ENCODE measurements around the gene TMC7. TPM values are rescaled to one million over a fixed set of nuclear protein-coding genes. Genes with fewer than 3 reads are reported as not detected.

TMC7 gene
- total and polyA plus RNA-seq, 2 of the 13 experiments (the other 11 are each of a cell fraction or from before 2014, with no cell fraction given) = 1.2 to 5.1 TPM

DNA sequence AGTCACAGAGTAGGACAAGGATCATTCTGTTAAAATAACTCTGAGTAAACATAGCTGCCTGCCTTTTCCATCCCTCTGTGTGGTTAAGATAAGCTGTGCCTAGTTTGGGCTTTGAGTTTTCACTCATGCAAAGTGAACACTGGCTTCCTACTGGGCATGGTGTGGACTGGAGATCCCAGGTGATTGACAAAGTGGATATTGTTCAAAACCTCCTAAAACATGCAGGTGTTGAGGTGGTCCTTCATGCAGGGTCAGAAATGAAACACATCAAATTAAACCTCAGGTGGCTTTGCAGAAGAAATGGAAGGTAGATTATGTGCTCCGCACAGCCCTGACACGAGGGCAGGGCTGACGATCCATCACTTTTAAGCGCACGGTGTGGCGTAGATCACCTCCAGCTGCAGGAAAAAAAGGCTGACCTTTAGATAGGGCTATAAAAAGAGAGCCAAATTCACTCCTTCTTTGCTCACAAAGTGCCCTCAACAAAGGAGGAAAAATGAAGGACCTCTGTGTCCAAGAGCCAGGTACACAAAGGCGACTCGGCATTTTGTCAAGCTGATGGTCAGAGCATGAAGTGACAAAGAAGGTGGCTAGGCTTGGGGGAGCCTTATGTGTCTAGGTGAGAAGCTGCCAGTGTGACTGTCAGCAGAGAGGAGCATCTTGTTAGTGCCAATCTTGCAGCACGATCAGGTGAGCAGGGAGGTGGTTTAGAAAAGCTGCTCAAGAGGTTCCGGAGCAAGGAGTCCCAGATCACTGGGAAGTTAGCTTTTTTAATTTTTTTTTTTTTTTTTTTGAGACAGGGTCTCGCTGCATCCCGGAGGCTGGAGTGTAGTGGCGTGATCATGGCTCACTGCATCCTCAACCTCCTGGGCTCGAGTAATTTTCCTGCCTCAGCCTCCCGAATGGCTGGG is 110.2 kb downstream of the TMC7 start (continued):
- TF ChIP-seq ZNF33A (CRISPR knock-in tag; IDR thresholded peaks at IDR 0.05; ENCODE audit: borderline replicate concordance) (peak; percentile 77; the same call in 1 of the 2 replicates), MEF2D (CRISPR knock-in tag; IDR thresholded peaks at IDR 0.05) (peak; percentile 79; the same call in 1 of the 2 replicates)

DNA sequence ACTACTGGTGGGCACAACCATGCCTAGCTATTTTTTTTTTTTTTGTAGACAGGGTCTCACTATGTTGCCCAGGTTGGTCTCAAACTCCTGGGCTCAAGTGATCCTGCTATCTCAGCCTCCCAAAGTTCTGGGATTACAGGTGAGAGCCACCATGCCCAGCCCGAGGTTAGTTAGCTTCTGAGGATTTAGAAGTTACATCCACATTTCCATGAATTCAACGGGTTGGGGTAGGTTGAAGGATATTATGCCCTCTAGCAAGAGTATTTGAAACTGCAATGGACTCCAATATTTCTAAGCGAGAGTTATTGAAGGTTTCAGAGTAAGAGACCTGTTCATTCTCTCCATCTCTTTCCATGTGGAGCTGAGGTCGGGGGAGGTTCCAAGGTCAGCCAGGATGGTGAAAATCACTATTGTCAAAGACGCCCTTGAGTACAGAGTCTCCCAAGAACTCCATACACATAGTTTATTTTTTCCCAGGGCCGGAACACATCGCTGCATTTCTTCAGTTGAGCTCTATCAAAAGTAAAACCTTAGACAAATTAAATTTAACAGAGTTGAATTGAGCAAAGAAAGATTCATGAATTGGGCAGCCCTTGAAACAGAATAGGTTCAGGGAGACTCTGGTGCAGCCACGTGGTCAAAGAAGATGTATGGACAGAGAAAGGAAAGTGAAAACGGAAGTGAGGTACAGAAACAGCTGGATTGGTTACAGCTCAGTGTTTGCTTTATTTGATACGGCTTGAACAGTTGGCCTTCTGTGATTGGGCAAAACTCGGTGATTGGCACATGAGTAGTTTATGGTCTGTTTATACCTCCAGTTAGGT is 111.0 kb downstream of the TMC7 start:
- TSS peak; percentile 98 for BruUV-seq (replicated peaks)
- FAIRE-seq (peak; percentile 56), DNase-seq (ENCODE audit: low spot score) (peak; percentile 88), ATAC-seq (peak; percentile 83)
- H3K27ac ChIP-seq (ENCODE audit: extremely low read length, insufficient read depth, low read length) = no peak overlapping the region
- no peaks in the 10 kb centered on the region for H3K79me2 ChIP-seq (ENCODE audit: insufficient read depth, low read length)
- H3K36me3 ChIP-seq (replicated peaks in 1 of 2; ENCODE audit: control insufficient read depth in 1 of 2, insufficient read depth in 2 of 2, low read length in 2 of 2) = no peaks in the 10 kb centered on the region
- H2AFZ ChIP-seq (ENCODE audit: low read length) = peak overlapping the region; percentile 2
- H3K9ac ChIP-seq (ENCODE audit: insufficient read depth, low read depth, low read length) = no peak overlapping the region
- intact Hi-C loops (cut with micrococcal nuclease; ENCODE audit: unreplicated experiment) = no loop called here
- ChIA-PET POLR2A (interaction anchor here (0.6 to 4.9 kb wide), 22 partner anchors 8 to 461 kb away, joined by 3 to 239 read pairs (median 6); partner anchors contain the start of genes ARL6IP1, COQ7, GDE1 and ITPRIPL2), CTCF (ENCODE audit: low intra/inter-chr PET ratio, low total read pairs) (interaction anchor here (1.3 kb wide), 1 partner anchor 8 kb away, joined by 5 read pairs; no protein-coding TSS in a partner anchor)
- H4K20me1 ChIP-seq (ENCODE audit: insufficient read depth, low read length) = no peaks in the 10 kb centered on the region
- H3K27me3 ChIP-seq (ENCODE audit: control insufficient read depth in 1 of 2, insufficient read depth in 2 of 2, low read length in 2 of 2) = no peaks in the 10 kb centered on the region
- 39% methylated on average over 11 of the region's 11 CpGs for WGBS (ENCODE audit: low lambda C conversion rate)
- in situ Hi-C loops (cut with HindIII; ENCODE audit: extremely low pct_ligation_motif_present, low pct_unique_long_range_greater_than_20kb) = no loop called here
- 0 out of 2 replicates have a peak, but pooled peaks cover 4% of the 10 kb centered on the region for H3K9me3 ChIP-seq (ENCODE audit: low read length)
- H3K4me3 ChIP-seq (replicated peaks in 1 of 3; ENCODE audit: insufficient read depth in 1 of 3, low read depth in 2 of 3, low read length in 3 of 3) = peak overlapping the region in 1 of 3 experiments; percentile 3; a peak in 1 of 6 replicates
- H3K4me2 ChIP-seq (ENCODE audit: low read depth, low read length) = peak overlapping the region; percentile 73
- H3K4me1 ChIP-seq (ENCODE audit: insufficient read depth, low read length) = peaks cover 40% of the 10 kb centered on the region
- TF ChIP-seq, protein P1, sequence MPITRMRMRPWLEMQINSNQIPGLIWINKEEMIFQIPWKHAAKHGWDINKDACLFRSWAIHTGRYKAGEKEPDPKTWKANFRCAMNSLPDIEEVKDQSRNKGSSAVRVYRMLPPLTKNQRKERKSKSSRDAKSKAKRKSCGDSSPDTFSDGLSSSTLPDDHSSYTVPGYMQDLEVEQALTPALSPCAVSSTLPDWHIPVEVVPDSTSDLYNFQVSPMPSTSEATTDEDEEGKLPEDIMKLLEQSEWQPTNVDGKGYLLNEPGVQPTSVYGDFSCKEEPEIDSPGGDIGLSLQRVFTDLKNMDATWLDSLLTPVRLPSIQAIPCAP (CRISPR knock-in tag; IDR thresholded peaks at IDR 0.05; ENCODE audit: low read depth) = no peak
- TF ChIP-seq HCFC1 (IDR thresholded peaks at IDR 0.05; ENCODE audit: low read depth, low read length) (no peak), SP4 (CRISPR knock-in tag; IDR thresholded peaks at IDR 0.05) (no peak), ARNT2 (CRISPR knock-in tag; IDR thresholded peaks at IDR 0.05; ENCODE audit: low read depth) (peak; percentile 57; the same call in 1 of the 2 replicates), TBX2 (CRISPR knock-in tag; IDR thresholded peaks at IDR 0.05; ENCODE audit: borderline replicate concordance) (0 out of 2 replicates have a peak, but pooled peaks have one; percentile 17), POLR2G (IDR thresholded peaks at IDR 0.05; ENCODE audit: low read depth, low read length) (peak; percentile 61), KDM5A (IDR thresholded peaks at IDR 0.05; ENCODE audit: borderline replicate concordance, low read length) (no peak), TAF1 (CRISPR knock-in tag; IDR thresholded peaks at IDR 0.05) (peak; percentile 33; the same call in 1 of the 2 replicates), FOXM1 (CRISPR knock-in tag; IDR thresholded peaks at IDR 0.05) (no peak), ZNF550 (CRISPR knock-in tag; IDR thresholded peaks at IDR 0.05; ENCODE audit: borderline replicate concordance) (no peak), ZNF776 (CRISPR knock-in tag; IDR thresholded peaks at IDR 0.05) (no peak), NFYB (CRISPR knock-in tag; IDR thresholded peaks at IDR 0.05) (peak; percentile 75), NONO (IDR thresholded peaks at IDR 0.05) (no peak), NONO (CRISPR knock-in tag; conservative IDR thresholded peaks at IDR 0.05) (no peak), ERF (CRISPR knock-in tag; IDR thresholded peaks at IDR 0.05) (no peak; the same call in 1 of the 2 replicates), POGZ (CRISPR knock-in tag; IDR thresholded peaks at IDR 0.05) (no peak)
- TF ChIP-seq, protein P2, sequence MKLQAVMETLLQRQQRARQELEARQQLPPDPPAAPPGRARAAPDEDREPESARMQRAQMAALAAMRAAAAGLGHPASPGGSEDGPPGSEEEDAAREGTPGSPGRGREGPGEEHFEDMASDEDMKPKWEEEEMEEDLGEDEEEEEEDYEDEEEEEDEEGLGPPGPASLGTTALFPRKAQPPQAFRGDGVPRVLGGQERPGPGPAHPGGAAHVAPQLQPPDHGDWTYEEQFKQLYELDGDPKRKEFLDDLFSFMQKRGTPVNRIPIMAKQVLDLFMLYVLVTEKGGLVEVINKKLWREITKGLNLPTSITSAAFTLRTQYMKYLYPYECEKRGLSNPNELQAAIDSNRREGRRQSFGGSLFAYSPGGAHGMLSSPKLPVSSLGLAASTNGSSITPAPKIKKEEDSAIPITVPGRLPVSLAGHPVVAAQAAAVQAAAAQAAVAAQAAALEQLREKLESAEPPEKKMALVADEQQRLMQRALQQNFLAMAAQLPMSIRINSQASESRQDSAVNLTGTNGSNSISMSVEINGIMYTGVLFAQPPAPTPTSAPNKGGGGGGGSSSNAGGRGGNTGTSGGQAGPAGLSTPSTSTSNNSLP (IDR thresholded peaks at IDR 0.05; ENCODE audit: low read depth, low read length) = peak; percentile 48; the same call in 1 of the 2 replicates
